Measurements from ENCODE around the gene KAT2B. TPM values are rescaled to one million over a fixed set of nuclear protein-coding genes. Genes with fewer than 3 reads are reported as not detected.

KAT2B gene
- total RNA-seq, 1 experiment from 2014 or later = 9.8 TPM

DNA sequence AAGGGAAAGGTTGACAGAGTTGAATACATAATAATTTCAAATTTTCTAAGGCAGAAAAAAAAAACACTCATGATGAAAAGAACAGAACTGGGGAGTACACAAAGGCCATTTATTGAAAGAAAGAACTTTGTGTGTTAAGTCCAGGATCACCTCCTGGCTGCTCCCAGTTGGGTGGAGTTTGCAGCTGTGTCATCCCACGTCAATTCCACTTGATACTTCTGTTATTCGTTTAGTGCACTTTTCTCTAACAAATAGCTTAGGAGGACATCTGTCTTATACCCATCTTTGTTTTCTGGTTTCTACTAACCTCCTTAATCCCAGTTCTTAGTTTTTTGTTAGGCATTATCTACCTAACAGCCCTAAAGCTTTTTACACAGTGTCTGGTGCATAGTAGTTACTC is 101.1 kb downstream of the KAT2B start:
- no peak for DNase-seq
- no peak overlapping the region for H3K27ac Mint-ChIP-seq (ENCODE audit: unreplicated experiment)
- H3K9me3 Mint-ChIP-seq (ENCODE audit: unreplicated experiment) = peaks cover 7% of the 10 kb centered on the region
- H3K36me3 ChIP-seq (ENCODE audit: control insufficient read depth, insufficient read depth, low read length) = no peaks in the 10 kb centered on the region
- no peaks in the 10 kb centered on the region for H3K27me3 Mint-ChIP-seq (ENCODE audit: insufficient read depth, unreplicated experiment)
- H3K36me3 Mint-ChIP-seq (ENCODE audit: insufficient read depth, unreplicated experiment) = no peaks in the 10 kb centered on the region
- no peaks in the 10 kb centered on the region for H3K27me3 ChIP-seq (replicated peaks; ENCODE audit: control insufficient read depth, insufficient read depth, low read length)
- no peak overlapping the region for H3K4me3 Mint-ChIP-seq (ENCODE audit: unreplicated experiment)
- intact Hi-C loops (cut with micrococcal nuclease; ENCODE audit: unreplicated experiment) = no loop called here
- TF ChIP-seq CTCF (IDR thresholded peaks at IDR 0.05; ENCODE audit: insufficient read depth in 1 of 2, low read depth in 1 of 2, low read length in 1 of 2, severe bottlenecking in 1 of 2, unreplicated experiment in 1 of 2) = no peak
- CTCF ChIA-PET = no interaction called here
- peaks cover 9% of the 10 kb centered on the region for H3K4me1 Mint-ChIP-seq (ENCODE audit: low read depth, unreplicated experiment)
- BruUV-seq (replicated peaks) = no TSS peak
- POLR2A ChIA-PET = no interaction called here
- peaks cover 8% of the 10 kb centered on the region; the same call in 1 of the 2 replicates for H3K4me1 ChIP-seq
- no peaks in the 10 kb centered on the region for H3K9me3 ChIP-seq
- no peak overlapping the region for H3K4me3 ChIP-seq (ENCODE audit: low read depth, low read length)

GRCh38 chr3:20141851-20142250 is 101.6 kb downstream of the KAT2B start:
- Mint-ChIP-seq H3K4me1 (ENCODE audit: low read depth, unreplicated experiment) (peaks cover 13% of the 10 kb centered on the region), H3K36me3 (ENCODE audit: insufficient read depth, unreplicated experiment) (no peaks in the 10 kb centered on the region)
- no peak for DNase-seq

GRCh38 chr3:20142517-20142916 is 102.3 kb downstream of the KAT2B start:
- Histone ChIP-seq H3K9me3 (no peaks in the 10 kb centered on the region), H3K4me1 (peaks cover 16% of the 10 kb centered on the region; the same call in 1 of the 2 replicates), H3K36me3 (ENCODE audit: control insufficient read depth, insufficient read depth, low read length) (no peaks in the 10 kb centered on the region), H3K4me3 (ENCODE audit: low read depth, low read length) (no peak overlapping the region), H3K27me3 (replicated peaks; ENCODE audit: control insufficient read depth, insufficient read depth, low read length) (no peaks in the 10 kb centered on the region)
- no peak for DNase-seq
- H3K4me3 Mint-ChIP-seq (ENCODE audit: unreplicated experiment) = no peak overlapping the region
- intact Hi-C loops (cut with micrococcal nuclease; ENCODE audit: unreplicated experiment) = no loop called here
- no TSS peak for BruUV-seq (replicated peaks)
- H3K4me1 Mint-ChIP-seq (ENCODE audit: low read depth, unreplicated experiment) = peaks cover 13% of the 10 kb centered on the region
- POLR2A ChIA-PET = no interaction called here
- H3K9me3 Mint-ChIP-seq (ENCODE audit: unreplicated experiment) = peaks cover 7% of the 10 kb centered on the region
- no peaks in the 10 kb centered on the region for H3K27me3 Mint-ChIP-seq (ENCODE audit: insufficient read depth, unreplicated experiment)
- no peak for TF ChIP-seq CTCF (IDR thresholded peaks at IDR 0.05; ENCODE audit: insufficient read depth in 1 of 2, low read depth in 1 of 2, low read length in 1 of 2, severe bottlenecking in 1 of 2, unreplicated experiment in 1 of 2)
- no peaks in the 10 kb centered on the region for H3K36me3 Mint-ChIP-seq (ENCODE audit: insufficient read depth, unreplicated experiment)
- CTCF ChIA-PET = no interaction called here
- H3K27ac Mint-ChIP-seq (ENCODE audit: unreplicated experiment) = peak overlapping the region; percentile 15

More at GRCh38 chr3:20141851-20142250, 101.6 kb downstream of the KAT2B start:
- Mint-ChIP-seq H3K9me3 (ENCODE audit: unreplicated experiment) (peaks cover 7% of the 10 kb centered on the region), H3K4me3 (ENCODE audit: unreplicated experiment) (no peak overlapping the region), H3K27me3 (ENCODE audit: insufficient read depth, unreplicated experiment) (no peaks in the 10 kb centered on the region), H3K27ac (ENCODE audit: unreplicated experiment) (peak overlapping the region; percentile 15)
- H3K4me3 ChIP-seq (ENCODE audit: low read depth, low read length) = no peak overlapping the region
- no peak for TF ChIP-seq CTCF (IDR thresholded peaks at IDR 0.05; ENCODE audit: insufficient read depth in 1 of 2, low read depth in 1 of 2, low read length in 1 of 2, severe bottlenecking in 1 of 2, unreplicated experiment in 1 of 2)
- intact Hi-C loops (cut with micrococcal nuclease; ENCODE audit: unreplicated experiment) = no loop called here
- ChIA-PET POLR2A (no interaction called here), CTCF (no interaction called here)
- peaks cover 14% of the 10 kb centered on the region; the same call in 1 of the 2 replicates for H3K4me1 ChIP-seq
- no peaks in the 10 kb centered on the region for H3K27me3 ChIP-seq (replicated peaks; ENCODE audit: control insufficient read depth, insufficient read depth, low read length)
- no peaks in the 10 kb centered on the region for H3K36me3 ChIP-seq (ENCODE audit: control insufficient read depth, insufficient read depth, low read length)
- BruUV-seq (replicated peaks) = no TSS peak
- H3K9me3 ChIP-seq = no peaks in the 10 kb centered on the region

All from Caco-2 (cell line).